DMS114 treated with DMSO at 0.1 percent for 48 hours (cell line): ENCODE results near the gene SPHKAP.
A peak's percentile ranks its signal among the peaks of the same experiment; 100 is the strongest.
"Not testable (repeated sequence)": the region's sequence is repeated elsewhere in the genome, so short reads cannot be mapped to it uniquely, and the experiment has no call there.

ENCODE experiments used
- DNase-seq: peaks from one replicate; lab custom pipeline; 2025; ENCODE audit not compliant: unreplicated experiment; lab: John Stamatoyannopoulos, UW

Gene SPHKAP

GRCh38 chr2:228104215-228104614 lies 77.3 kb downstream of the SPHKAP start:
- no peak for DNase-seq

- DNase-seq = no peak
These were observed 78.1 kb downstream of the SPHKAP start for GRCh38 chr2:228103379-228103778.

GRCh38 chr2:228102949-228103348 lies 78.5 kb downstream of the SPHKAP start:
- no peak for DNase-seq

GRCh38 chr2:228094377-228094921 lies 87.0 kb downstream of the SPHKAP start:
- no peak for DNase-seq

- DNase-seq = no peak
These were observed 89.4 kb downstream of the SPHKAP start for GRCh38 chr2:228092056-228092455.

GRCh38 chr2:228086561-228086960 lies 94.9 kb downstream of the SPHKAP start:
- no peak for DNase-seq

- DNase-seq = no peak
These were observed 96.8 kb downstream of the SPHKAP start for GRCh38 chr2:228084717-228085116.

GRCh38 chr2:228083131-228083530 lies 98.4 kb downstream of the SPHKAP start:
- DNase-seq = no peak

- DNase-seq = no peak
These were observed 98.9 kb downstream of the SPHKAP start for GRCh38 chr2:228082571-228082970.

GRCh38 chr2:228079194-228079593 lies 102.3 kb downstream of the SPHKAP start:
- no peak for DNase-seq

- DNase-seq = not testable (repeated sequence)
These were observed 104.8 kb downstream of the SPHKAP start for GRCh38 chr2:228076695-228077094.

GRCh38 chr2:228072669-228073068 lies 108.8 kb downstream of the SPHKAP start:
- DNase-seq = no peak

- DNase-seq = no peak
These were observed 114.2 kb downstream of the SPHKAP start for GRCh38 chr2:228067309-228067708.

- DNase-seq = no peak
These were observed 115.2 kb downstream of the SPHKAP start for GRCh38 chr2:228066126-228066798.

GRCh38 chr2:228065686-228066085 lies 115.8 kb downstream of the SPHKAP start:
- DNase-seq = no peak

GRCh38 chr2:228064796-228065315 lies 116.6 kb downstream of the SPHKAP start:
- no peak for DNase-seq

- no peak for DNase-seq
These were observed 117.5 kb downstream of the SPHKAP start for GRCh38 chr2:228064024-228064423.

- no peak for DNase-seq
These were observed 117.9 kb downstream of the SPHKAP start for GRCh38 chr2:228063558-228063957.

GRCh38 chr2:228059735-228060134 lies 121.8 kb downstream of the SPHKAP start:
- no peak for DNase-seq

- DNase-seq = no peak
These were observed 125.0 kb downstream of the SPHKAP start for GRCh38 chr2:228056293-228057097.

GRCh38 chr2:228048838-228049490 lies 132.5 kb downstream of the SPHKAP start:
- DNase-seq = peak; percentile 11
